ENCODE data around the gene PLXNC1. TPM values are rescaled to one million over a fixed set of nuclear protein-coding genes. Genes with fewer than 3 reads are reported as not detected.

PLXNC1 gene
- 1 to 10 TPM; 5.9 to 8.4 (median 7.1) TPM for polyA plus RNA-seq (ENCODE audit: insufficient read length in 3 of 3)

DNA sequence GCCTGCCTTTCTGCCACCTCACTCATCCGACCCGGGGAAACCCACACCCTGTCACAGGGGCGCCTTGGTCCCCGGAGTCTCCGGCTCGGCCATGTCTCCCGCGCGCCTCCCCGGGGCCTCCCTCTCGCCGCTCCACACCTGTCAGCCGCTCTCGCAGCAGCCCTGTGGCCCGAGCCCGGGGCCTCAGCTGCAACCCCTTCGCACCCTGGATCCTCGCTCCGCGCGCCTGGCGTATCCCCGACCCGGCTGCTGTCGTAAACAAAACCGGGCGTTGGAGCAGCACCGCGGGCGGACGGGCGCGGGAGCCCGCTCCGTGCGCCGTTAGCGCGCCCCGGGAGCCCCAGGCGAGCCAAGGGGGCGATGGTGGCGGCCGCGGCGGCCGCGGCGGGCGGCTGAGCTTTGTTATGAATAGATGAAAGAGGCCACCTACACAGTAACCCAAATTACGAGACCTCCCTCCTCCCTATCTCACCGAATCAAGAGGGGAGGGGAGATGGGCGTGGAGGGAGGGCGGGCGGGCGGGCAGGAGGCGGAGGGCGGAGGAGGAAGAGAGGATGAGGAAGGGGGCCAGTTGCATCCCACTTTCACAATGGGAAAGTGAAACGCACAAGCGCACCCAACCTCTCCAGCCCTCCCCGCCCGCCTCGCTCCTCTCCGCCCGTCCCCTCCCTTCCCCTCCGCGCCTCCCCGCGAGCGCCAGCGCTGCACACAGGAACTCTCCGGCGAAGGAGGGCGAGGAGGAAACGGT, at the start of gene PLXNC1:
TSS of gene PLXNC1 (plus strand) at position 587 of the 748 bp plus-strand sequence. CDS start 395 bp downstream, outside the sequence.
- DNase-seq (ENCODE audit: low read depth in 3 of 3, low spot score in 2 of 3), result no peak

DNA sequence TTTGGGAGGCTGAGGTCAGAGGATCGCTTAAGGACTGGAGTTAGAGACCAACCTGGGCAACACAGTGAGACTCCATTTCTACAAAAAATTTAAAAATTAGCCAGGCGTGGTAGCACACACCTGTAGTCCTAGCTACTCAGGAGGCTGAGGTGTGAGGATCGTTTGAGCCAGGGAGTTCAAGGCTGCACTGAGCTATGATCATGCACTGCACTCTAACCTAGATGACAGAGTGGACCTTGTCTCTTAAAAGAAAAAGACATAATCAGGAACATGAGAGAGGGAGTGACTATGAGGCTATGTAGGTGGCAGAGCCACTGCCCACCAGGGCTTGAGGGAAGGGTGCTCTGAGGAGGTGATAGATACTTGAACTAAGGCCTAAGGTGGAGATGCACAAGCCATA, 49.2 kb upstream of the PLXNC1 start:
- no peak for DNase-seq (ENCODE audit: low read depth in 3 of 3, low spot score in 2 of 3)

DNA sequence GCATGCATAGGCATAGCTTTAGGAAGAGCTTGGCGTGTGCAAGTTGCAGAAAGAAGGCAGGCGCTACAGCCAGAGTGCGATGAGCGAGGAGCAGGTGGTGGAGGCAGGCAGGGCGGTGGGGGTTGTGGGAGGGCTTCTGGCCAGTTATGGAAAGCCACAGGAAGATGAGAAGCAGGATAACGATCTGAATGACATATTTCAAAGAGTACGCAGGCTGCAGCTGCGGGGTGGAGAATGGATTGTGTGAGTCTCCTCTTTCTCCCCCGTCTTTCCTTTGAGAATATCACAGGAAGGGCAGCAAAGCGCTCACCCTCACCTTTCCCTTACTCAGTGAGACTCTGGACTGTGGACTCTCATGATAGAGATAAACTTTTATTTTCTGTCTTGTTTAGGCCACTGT, 48.7 kb upstream of the PLXNC1 start:
- no peak for DNase-seq (ENCODE audit: low read depth in 3 of 3, low spot score in 2 of 3)

DNA sequence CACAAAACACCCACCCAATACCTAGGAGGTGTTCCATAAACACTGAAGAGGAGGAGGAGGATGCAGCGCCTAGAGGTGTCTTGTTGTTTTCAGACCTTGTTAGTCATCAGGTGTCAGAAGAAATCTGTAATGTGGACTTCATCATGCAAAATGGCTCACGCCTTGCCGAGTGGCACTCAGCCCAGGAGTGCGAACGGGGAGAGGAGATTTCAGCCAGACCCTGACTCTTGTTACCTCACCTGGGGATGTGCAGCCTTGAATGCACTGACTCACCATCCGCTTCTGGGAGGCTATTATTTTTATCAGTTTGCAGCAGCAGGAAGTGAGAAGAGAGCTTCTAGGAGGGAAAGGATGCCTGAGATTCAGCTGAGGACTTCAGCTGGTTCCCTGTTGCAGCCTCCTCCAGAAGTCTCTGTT, 48.2 kb upstream of the PLXNC1 start:
- DNase-seq (ENCODE audit: low read depth in 3 of 3, low spot score in 2 of 3), result no peak

DNA sequence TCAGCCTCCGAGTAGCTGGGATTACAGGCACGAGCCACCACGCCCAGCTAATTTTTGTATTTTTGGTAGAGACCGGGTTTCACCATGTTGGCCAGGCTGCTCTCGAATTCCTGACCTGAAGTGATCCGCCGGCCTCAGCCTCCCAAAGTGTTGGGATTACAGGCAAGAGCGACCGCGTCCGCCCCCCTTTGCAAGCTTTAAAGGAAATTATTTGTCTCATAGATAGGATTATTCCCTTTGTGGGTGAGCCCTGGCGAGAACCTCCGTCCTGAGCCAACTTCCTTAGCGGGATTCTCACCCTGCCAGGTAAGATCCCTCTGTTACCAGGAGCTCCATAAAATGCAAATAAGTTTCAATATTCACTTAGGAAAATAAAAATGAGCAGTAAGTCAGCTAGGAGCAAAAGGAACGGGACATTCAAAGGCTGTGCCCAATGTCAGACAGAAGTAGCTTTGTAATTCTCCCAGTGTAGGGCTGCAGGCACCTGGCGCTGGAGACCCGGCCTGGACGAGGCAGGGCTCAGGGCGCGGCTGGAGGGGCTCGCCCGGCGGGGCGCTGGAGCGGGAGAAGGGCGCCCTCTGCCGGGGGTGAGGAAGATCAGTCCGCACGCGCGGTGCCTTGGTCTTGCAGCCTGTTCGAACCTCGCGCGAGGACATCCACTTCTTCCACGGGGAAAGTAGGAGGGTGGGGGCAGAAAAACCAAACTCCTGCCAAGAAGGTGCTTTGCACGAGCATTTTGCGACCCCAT, 47.2 kb upstream of the PLXNC1 start:
- DNase-seq (ENCODE audit: low read depth in 3 of 3, low spot score in 2 of 3), result peak; percentile 43 to 51 (median 47)

DNA sequence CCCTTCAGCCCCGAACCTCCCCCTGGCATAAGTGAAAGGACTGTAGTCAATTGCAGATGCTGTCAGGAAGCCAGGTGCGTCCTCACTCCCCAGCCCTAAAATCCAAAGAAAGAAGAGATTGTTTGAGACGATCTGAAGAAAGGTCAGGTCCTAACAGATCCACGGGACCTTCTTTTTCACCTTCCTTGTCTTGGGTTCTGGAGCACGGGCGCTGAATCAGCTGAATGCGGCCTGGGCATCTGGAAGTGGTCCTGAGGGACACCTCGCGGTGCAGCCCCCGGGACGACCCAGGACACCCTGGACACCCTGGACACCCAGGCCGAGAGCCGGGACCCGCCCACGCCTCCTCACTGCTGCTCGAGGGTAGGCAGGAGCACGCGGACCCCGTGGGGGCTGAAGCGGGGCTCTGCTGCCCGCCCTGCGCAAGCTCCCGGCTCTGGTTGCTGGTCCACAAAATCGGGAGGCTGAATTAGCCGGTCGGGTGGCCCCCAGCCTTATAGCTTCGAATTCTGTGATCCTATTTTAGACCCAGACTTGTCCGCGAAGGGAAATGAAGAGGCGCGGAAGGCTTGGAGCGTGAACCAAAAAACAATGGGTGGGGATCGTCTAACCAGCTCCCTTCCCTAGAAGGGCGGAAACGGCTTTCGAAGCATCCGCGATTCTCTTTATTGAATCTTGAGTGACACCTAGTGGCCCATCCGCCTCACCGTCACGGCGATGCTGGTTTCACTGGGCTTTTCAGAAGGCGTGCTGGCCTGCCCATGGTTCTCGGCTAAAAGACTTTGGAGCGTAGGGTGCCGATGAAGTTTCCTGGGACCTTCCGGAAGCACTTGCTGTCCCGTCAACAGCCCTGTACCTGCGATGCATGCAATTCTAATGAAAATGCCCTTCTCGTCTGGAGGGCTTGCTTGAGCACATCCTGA, 46.4 kb upstream of the PLXNC1 start:
- peak; percentile 73 to 78 (median 74) for DNase-seq (ENCODE audit: low read depth in 3 of 3, low spot score in 2 of 3)

DNA sequence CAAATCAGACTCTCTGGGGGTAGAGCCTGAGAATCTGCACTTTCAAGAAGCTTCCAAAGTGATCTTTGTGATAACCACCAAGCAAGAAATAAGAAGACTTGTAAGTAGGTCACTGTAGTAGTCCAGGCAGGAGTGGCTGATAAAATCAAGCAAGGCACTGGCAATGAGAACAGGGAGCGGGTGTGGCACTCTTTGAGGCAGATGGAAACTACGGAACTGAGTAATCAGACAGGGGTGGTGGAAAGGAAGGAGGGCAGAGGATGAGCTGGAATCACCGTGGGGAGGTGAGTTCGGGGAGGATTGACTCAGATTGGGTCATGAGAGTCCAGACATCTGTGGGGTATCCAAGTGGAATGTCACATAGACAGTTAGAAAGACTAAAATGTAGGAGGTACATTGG, 44.4 kb upstream of the PLXNC1 start:
- no peak for DNase-seq (ENCODE audit: low read depth in 3 of 3, low spot score in 2 of 3)

DNA sequence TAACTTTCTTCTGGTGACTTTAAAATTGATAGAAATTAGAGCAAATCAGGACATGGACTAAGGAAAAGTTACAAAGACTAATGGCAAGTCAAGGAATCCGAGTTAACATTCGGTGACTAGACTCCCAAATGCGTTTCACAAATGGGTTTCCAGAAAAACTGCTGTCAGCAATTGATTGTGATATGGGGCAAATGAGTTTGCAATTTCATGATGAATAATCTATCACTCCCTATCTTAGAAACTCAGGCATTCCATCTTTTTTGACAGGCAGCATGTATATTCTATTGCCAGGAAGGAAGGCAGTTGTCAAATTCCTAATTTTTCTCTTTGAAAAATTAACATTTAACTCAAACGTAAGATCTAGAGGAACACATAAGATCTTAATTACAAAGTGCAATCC, 40.5 kb upstream of the PLXNC1 start:
- no peak for DNase-seq (ENCODE audit: low read depth in 3 of 3, low spot score in 2 of 3)

DNA sequence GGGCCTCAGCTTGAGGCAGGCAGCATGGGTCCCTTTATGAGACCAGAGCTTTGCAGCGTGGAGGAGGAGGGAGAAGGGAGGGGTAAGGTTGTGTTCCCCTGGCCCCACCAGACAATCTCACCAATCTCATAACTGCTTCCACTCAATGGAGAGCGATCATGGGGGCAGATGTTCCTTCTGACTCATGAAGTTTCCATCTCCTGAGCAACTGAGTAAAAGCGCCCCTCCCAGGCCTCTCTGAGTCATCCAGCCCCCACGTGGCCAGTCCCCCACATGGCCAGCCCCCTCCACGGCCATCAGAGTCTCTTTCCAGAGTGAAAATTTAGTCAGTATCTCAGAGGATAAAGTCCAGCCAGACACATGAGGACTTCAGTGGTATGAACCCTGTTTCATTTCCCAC, 39.2 kb upstream of the PLXNC1 start:
- DNase-seq (ENCODE audit: low read depth in 3 of 3, low spot score in 2 of 3), result no peak

DNA sequence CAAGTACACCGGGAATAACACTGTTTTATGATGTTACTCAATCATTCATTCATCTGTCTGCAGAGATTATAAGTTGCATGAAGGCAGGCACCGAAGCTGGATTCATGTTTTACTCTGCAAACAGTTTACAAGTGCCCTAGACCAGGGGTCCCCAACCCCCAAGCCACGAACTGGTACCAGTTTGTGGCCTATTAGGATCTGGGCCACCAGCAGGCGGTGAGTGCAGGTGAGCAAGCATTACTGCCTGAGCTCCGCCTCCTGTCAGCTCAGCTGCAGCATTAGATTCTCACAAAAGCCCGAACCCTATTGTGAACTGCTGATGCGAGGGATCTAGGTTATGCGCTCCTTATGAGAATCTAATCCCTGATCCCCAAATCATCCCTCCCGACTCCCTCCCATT, 38.1 kb upstream of the PLXNC1 start:
- DNase-seq (ENCODE audit: low read depth in 3 of 3, low spot score in 2 of 3), result no peak

DNA sequence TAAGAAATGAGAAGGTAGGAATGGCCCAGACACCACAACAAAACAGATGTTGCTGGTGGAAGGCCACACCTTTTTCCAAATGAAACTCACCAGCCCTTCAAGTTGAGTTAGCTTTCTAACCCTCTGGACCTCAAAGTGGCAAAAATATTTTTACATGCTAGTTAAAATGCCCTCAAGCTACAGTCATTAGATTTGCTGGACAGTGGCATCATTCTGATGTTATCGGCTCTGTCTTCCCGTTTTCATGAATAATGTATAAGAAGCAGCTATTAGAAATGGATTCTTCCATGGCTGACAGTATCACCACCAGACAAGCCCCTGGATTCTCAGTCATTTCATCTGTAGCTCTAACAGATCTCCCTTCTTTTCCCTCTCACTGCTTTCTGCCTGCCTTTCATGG, 37.1 kb upstream of the PLXNC1 start:
- DNase-seq (ENCODE audit: low read depth in 3 of 3, low spot score in 2 of 3), result no peak

DNA sequence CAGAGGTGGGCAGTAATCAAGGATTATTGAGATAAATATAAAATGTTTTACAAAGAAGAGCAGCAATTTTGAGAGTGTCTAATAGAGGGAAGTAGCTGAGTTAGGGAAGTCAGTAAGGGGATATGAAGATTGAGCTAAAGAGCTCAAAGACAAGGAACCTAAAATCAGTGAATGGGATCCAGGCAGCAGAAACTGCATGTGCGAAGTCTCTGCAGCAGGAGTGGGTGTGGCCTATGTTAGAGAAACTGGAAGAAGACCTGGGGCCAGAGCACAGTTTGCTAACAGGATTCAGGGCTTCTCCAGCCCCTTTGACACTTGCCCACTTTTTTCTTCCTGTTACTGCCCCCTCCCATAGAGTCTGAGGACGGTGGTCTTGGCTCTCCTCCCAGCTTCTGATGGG, 36.3 kb upstream of the PLXNC1 start:
- no peak for DNase-seq (ENCODE audit: low read depth in 3 of 3, low spot score in 2 of 3)

DNA sequence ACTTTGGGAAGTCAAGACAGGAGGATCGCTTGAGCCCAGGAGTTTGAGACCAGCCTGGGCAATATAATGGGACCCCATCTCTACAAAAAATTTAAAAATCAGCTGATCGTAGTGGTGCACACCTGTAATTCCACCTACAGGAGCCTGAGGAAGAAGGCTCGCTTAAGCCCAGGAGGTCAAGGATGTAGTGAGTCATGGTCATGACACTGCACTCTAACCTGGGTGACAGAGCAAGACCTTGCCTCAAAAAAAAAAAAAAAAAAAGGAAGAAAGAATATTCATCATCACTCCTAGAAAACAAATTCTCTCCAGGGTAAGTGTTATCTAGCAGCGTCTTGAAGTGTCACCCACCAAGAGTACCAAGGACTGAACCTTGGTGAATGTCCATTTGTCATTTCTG, 34.2 kb upstream of the PLXNC1 start:
- no peak for DNase-seq (ENCODE audit: low read depth in 3 of 3, low spot score in 2 of 3)

DNA sequence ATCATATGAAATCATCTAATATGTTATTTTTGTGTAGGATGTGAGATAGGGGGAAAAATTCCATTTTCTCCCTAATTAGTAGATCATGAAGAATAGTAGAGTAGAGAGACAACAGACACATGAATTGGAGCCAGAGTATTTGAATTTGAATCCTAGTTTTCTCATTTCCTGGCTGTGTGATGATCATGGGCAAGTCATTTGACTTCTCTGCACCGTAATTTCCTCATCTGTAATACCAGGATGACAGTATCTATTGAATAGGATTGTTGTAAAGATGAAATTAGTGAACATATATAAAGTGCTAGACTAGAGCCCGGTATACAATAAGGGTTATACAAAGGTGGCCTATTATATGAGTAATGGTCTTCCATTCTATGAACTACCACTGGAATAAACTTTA, 32.2 kb upstream of the PLXNC1 start:
- no peak for DNase-seq (ENCODE audit: low read depth in 3 of 3, low spot score in 2 of 3)

DNA sequence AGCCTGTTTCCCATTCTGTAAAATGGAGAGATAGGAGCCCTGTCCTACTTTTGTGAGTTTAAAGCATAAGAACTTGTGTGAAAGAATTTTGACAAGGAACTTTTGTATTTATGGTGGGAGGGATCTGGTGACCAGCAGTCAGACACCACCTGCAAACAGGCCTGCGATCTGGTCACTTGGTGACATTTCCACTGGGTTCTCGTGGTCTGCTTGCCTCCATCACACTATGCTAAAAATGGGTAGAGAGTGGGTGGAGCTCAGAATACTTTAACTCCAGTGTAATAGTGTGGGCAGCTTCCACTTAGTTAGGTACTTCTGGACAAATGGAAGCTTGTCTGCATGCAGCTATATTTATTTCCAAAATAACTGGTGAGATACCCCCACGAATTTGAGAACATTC, 26.5 kb upstream of the PLXNC1 start:
- DNase-seq (ENCODE audit: low read depth in 3 of 3, low spot score in 2 of 3), result no peak

DNA sequence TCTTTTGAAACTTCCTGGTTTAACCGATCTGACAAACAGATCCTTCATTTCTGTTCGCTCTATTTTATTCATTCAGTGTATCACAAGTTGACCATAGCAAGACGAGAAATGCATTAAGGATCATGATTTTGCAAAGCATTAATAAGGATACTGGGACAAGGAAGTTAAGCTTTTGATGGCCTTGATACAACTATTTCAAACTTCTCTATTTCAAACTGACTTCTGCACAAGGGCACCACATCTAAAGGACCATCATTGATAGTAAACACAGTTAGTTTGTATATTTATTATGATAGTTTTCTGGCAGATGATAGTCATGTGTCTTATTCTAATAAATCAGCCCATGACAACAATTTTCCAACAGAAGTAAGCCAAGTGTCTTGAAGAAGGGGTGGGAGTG, 25.8 kb upstream of the PLXNC1 start:
- DNase-seq (ENCODE audit: low read depth in 3 of 3, low spot score in 2 of 3), result no peak

DNA sequence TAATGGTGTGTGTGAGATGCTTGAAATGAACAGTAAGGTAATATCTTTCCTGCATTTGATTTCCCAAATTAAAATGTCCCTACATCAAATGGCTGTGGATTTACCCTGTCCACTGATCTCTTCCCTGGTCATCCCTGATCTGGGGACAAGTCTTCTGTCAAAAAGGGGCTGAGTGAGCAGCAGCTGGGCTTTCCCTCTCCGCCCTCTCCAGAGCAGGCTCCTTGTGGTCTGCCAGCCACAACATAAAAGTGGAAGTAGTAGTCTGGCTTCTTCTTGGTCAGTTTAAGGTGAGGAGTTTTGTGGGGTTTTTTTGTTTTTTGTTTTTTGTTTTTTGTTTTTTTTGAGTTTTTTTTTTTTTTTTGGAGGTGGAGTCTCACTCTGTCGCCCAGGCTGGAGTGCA, 25.2 kb upstream of the PLXNC1 start:
- no peak for DNase-seq (ENCODE audit: low read depth in 3 of 3, low spot score in 2 of 3)

DNA sequence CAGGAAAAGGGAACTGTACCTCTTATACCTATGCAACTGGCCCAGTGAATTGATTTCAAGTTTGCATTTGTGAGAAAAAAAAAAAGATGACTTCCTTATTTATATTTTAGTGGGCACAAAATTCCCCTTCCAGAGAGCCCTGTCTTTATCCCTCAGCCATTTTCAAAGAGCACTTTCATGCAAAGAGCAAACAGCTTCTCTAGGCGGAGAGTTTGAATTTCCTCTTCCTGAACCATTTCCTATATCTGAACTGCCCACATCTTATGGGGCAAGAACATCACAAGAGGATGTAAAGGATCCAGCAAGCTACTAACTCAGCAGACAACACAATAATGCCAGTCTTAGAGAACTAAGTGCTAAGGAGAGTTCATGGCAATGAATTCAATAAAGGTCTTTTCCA, 22.3 kb upstream of the PLXNC1 start:
- DNase-seq (ENCODE audit: low read depth in 3 of 3, low spot score in 2 of 3), result no peak

DNA sequence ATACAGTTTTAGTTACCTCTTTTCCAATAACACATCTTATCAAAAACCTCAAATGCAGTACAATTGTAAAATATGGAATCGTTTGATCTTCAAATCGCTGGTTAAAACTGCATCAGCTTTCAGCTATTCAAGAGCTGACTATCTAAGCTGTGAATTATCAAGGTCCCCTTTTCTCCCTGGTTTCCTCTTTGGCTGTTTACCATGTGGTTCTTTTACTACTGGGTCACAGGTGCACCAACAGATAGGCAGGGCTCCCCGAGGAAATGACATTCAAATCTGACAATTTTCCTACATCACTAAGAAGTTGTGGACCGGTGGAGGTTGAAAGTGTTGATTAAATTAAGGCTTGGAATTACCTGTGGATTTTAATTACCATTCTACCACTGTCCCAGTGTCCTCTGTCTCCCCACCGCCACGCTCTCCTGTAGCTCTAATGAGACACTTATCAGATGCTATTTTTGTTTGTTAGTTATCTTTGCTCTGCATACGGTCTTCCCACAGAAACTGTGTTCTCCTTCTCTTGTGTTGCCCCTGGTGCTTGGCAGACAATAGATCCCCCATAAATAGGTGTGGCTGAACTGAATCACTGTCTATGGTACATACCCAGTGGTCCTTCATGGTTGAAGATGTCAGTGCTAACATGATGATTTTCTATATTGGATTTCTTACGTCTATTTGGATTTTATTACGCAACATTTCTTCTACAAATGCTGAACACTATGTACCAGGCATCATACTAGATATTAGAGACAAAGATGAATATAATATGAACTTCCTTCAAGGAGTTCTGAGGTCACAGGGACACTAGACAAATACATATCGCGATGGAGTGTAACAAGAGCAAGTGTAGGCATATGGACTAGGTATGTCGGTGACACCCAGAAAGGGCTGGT, 20.9 kb upstream of the PLXNC1 start:
- no peak for DNase-seq (ENCODE audit: low read depth in 3 of 3, low spot score in 2 of 3)

DNA sequence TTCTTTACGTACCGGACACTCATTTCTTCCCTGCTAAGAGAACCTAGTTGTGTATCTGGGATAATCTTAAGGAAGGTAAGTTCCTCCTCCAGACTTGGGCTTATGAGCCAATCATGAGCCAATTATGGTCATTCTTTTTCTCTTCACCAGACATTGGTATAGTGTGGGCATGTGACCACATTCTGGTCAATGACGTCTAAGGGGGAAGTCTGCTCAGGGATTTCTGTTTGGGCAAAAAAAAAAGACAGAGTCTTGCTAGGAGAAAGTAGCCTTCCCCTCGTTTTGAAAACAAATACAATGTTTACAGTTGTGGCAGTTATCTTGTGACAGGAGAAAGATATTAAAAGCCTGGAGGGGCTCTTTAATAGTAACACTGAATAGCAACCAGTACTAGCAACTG, 20.1 kb upstream of the PLXNC1 start:
- DNase-seq (ENCODE audit: low read depth in 3 of 3, low spot score in 2 of 3), result no peak

Data from right renal cortex interstitium (tissue), 3 donors.